Kidney (tissue), 14 donors: ENCODE results near the gene FHOD3. TPM values are rescaled to one million over a fixed set of nuclear protein-coding genes. Genes with fewer than 3 reads are reported as not detected.
A peak's percentile ranks its signal among the peaks of the same experiment; 100 is the strongest.

Experiments
- DNase-seq, 5 donors: peaks; one replicate each; pipeline ENCODE4 v3.0.0-alpha.2; 2013 to 2020
- FAIRE-seq: peaks from 2 replicates; lab custom pipeline; 2012; peaks lifted over from hg19 to GRCh38; lab: Jason Lieb, UNC
- H3K27ac ChIP-seq, 2 donors: one replicate each; pipeline ENCODE4 v1.7.0; 2013; ENCODE audit warnings: low read depth in 2 of 2, low read length in 2 of 2, inconsistent platforms in 1 of 2
- H3K27me3 ChIP-seq: one replicate; pipeline ENCODE4 v1.7.1; 2013; ENCODE audit warnings: low read length, inconsistent platforms; ENCODE audit not compliant: control insufficient read depth, insufficient read depth
- H3K36me3 ChIP-seq, 3 donors: one replicate each; pipeline versions ENCODE4 v1.7.0 to v1.7.1; 2013; ENCODE audit warnings: low read length in 3 of 3, control low read depth in 1 of 3, inconsistent platforms in 1 of 3; ENCODE audit not compliant: insufficient read depth in 3 of 3, control insufficient read depth in 2 of 3
- H3K4me1 ChIP-seq, 3 donors: one replicate each; pipeline versions ENCODE4 v1.7.0 to v1.7.1; 2013; ENCODE audit warnings: low read length in 3 of 3, inconsistent platforms in 1 of 3, low read depth in 1 of 3; ENCODE audit not compliant: control insufficient read depth in 2 of 3, insufficient read depth in 2 of 3
- H3K4me3 ChIP-seq, 3 donors: one replicate each; pipeline versions ENCODE4 v1.7.0 to v1.8.1; 2013; ENCODE audit warnings: low read length in 3 of 3, control low read depth in 1 of 3, inconsistent platforms in 1 of 3
- H3K9ac ChIP-seq, 3 donors: one replicate each; pipeline versions ENCODE4 v1.7.0 to v1.7.1; 2013; ENCODE audit warnings: low read length in 3 of 3, control low read depth in 1 of 3, inconsistent platforms in 1 of 3
- H3K9me3 ChIP-seq, 3 donors: one replicate each; pipeline versions ENCODE4 v1.7.0 to v1.7.1; 2013; ENCODE audit warnings: low read length in 3 of 3, control low read depth in 1 of 3, inconsistent platforms in 1 of 3; ENCODE audit not compliant: control insufficient read depth in 2 of 3, insufficient read depth in 1 of 3
- CTCF ChIP-seq: IDR thresholded peaks from 3 replicates; pipeline ENCODE4 v1.5.1; 2012; ENCODE audit warnings: mild to moderate bottlenecking, moderate library complexity, borderline replicate concordance; ENCODE audit not compliant: insufficient read depth; ENCODE audit errors: extremely low read depth
- intact Hi-C: fragments of 100-400 bp; cut with DNase I; formaldehyde crosslinking; loops from one replicate; pipeline ENCODE4 v1.11.1; 2022
- polyA plus RNA-seq: library from polyadenylated mRNA; stranded (reverse); fragments of 350-450 nt; fragmentation: Illumina TruSeq; extraction: RNeasy Lipid Tissue Mini Kit (QIAGEN cat#74804); gene quantifications from one replicate; pipeline ENCODE4 v1.2.3, GENCODE V29; 2014; ENCODE audit warnings: low read depth, low replicate concordance; ENCODE audit not compliant: insufficient read depth
- total RNA-seq: library from RNA; stranded (reverse); fragmentation: NEBNext Ultra II Directional; extraction: Animal tissue kit (Norgen Biotek cat#: 25700); gene quantifications from one replicate; pipeline ENCODE4 v1.2.1, GENCODE V29; 2021
- donor health status: control.
- donor health status: control.
- donor health status: control.
- donor health status: control.
- donor health status: control.
- donor health status: DM: yes; HTN: yes; CAD: no.
- donor health status: Normal renal cell carcinoma (clear cell type).

The FHOD3 gene
- total and polyA plus RNA-seq, 2 donors from 2014 or later: 21.5 to 28.0 TPM

GRCh38 chr18:36693931-36694620, 396.6 kb downstream of the FHOD3 start:
- intact Hi-C loops: no loop called here
- Histone ChIP-seq H3K4me1 (no peaks in the 10 kb centered on the region), H3K36me3 (peaks cover 0 to 6% (median 0%) of the 10 kb centered on the region in 3 donors), H3K9me3 (no peaks in the 10 kb centered on the region), H3K4me3 (no peak overlapping the region), H3K9ac (no peak overlapping the region), H3K27ac (no peak overlapping the region), H3K27me3 (no peaks in the 10 kb centered on the region)
- no peak for TF ChIP-seq CTCF
- DNase-seq (peak in 1 of 5 donors; percentile 31), FAIRE-seq (no peak)

- no peak overlapping the region for H3K9ac ChIP-seq
- FAIRE-seq (no peak), DNase-seq (no peak)
- intact Hi-C loops: no loop called here
- H3K27me3 ChIP-seq: no peaks in the 10 kb centered on the region
- no peaks in the 10 kb centered on the region for H3K4me1 ChIP-seq
- no peak overlapping the region for H3K4me3 ChIP-seq
- H3K27ac ChIP-seq: no peak overlapping the region
- TF ChIP-seq CTCF: no peak
- peaks cover 0 to 11% (median 4%) of the 10 kb centered on the region in 3 donors for H3K36me3 ChIP-seq
- no peaks in the 10 kb centered on the region for H3K9me3 ChIP-seq
Measured at GRCh38 chr18:36695806-36696205, 398.3 kb downstream of the FHOD3 start.

GRCh38 chr18:36697905-36698304, 400.4 kb downstream of the FHOD3 start:
- no peak overlapping the region for H3K27ac ChIP-seq
- no peak for TF ChIP-seq CTCF
- FAIRE-seq: no peak
- DNase-seq: no peak
- no peaks in the 10 kb centered on the region for H3K9me3 ChIP-seq
- no peak overlapping the region for H3K9ac ChIP-seq
- H3K4me1 ChIP-seq: no peaks in the 10 kb centered on the region
- intact Hi-C loops: no loop called here
- no peaks in the 10 kb centered on the region for H3K27me3 ChIP-seq
- H3K36me3 ChIP-seq: peaks cover 0 to 15% (median 4%) of the 10 kb centered on the region in 3 donors
- H3K4me3 ChIP-seq: no peak overlapping the region
